ENCODE data around the gene TADA2A.

Gene TADA2A, protein sequence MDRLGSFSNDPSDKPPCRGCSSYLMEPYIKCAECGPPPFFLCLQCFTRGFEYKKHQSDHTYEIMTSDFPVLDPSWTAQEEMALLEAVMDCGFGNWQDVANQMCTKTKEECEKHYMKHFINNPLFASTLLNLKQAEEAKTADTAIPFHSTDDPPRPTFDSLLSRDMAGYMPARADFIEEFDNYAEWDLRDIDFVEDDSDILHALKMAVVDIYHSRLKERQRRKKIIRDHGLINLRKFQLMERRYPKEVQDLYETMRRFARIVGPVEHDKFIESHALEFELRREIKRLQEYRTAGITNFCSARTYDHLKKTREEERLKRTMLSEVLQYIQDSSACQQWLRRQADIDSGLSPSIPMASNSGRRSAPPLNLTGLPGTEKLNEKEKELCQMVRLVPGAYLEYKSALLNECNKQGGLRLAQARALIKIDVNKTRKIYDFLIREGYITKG

DNA sequence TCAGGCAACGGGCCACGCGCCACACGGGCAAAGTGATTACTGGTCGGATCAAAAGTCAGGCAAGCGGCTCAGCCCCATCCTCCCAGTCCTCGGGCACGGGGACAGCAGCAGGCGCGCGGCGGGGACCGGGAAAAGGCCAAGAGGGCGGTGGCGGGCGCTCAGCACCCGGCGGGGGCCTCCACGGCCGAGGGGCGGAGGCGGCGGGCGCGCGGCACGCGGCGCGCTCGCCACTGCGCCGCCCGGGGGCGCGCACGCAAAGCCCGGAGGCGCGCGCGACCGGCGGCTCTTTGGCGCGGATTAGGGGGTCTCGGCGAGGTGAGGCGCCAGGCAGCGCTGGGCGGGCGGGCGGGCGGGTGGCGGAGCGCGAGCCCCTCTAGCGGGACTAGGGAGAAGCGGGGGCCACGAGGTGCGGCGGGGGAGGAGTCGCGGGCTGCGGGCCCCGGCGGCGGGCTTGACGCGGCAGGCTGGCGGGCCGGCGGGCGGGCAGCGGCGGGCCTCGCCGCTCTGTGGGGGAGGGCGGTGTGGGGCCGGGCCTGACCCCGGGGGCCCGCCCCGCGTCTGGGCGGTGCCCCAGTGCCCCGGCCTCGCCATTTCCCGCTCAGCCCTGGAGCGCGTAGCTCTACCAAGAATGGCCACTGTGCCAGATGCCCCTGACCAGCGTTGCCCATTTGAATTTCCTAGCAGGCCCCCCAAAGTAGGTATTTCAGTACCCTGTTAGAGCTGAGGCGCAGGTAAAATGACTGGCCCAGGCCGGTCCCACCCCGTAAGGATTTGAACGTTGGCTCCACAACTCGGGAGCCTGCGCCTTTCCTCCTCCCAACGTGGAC is at the start of gene TADA2A, which contains the start of gene ACACA:
Gene TADA2A, plus strand, starts transcription at position 252 of the 827 bp plus-strand sequence. CDS start 4,480 bp downstream, outside the sequence.
Gene ACACA, minus strand, starts transcription at position 202 of the 827 bp plus-strand sequence. CDS start 537 bp downstream, outside the sequence.
- peak; percentile 99 for DNase-seq (ENCODE audit: low spot score)

DNA sequence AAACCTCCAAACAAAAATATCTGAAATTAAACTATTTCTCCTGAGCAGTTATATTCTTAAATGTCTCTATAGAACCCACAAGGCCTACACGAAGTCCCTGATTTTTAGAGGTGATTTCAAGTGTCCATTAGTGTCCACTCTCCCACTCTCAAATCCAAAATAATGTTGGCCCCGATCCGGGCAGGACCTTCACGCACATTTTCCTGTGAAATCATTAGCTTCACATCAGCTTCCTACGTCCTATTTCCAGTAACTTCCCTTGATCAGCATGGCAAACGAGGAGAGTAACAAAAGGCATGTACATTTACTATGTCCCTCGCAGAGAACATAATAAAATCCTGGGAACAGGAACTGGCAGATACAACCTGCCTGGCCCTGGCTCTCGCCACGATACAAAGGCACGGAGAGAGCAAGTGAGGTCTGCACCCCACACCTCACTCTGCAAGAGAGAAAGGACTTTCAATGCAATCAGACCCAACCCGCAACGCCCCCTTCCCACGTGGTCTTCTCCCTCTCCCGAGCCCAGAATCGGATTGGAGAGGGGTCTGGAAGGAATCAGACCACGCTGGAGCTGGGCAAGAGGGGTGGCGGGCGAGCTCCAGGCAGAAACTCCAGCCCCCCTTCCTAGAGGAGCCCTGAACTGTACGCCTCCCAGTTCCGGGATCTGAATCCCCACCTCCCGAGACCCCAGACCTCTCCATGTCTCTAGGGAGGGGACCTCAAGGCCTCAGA is 48.4 kb upstream of the TADA2A start:
- DNase-seq (ENCODE audit: low spot score) = peak; percentile 63

DNA sequence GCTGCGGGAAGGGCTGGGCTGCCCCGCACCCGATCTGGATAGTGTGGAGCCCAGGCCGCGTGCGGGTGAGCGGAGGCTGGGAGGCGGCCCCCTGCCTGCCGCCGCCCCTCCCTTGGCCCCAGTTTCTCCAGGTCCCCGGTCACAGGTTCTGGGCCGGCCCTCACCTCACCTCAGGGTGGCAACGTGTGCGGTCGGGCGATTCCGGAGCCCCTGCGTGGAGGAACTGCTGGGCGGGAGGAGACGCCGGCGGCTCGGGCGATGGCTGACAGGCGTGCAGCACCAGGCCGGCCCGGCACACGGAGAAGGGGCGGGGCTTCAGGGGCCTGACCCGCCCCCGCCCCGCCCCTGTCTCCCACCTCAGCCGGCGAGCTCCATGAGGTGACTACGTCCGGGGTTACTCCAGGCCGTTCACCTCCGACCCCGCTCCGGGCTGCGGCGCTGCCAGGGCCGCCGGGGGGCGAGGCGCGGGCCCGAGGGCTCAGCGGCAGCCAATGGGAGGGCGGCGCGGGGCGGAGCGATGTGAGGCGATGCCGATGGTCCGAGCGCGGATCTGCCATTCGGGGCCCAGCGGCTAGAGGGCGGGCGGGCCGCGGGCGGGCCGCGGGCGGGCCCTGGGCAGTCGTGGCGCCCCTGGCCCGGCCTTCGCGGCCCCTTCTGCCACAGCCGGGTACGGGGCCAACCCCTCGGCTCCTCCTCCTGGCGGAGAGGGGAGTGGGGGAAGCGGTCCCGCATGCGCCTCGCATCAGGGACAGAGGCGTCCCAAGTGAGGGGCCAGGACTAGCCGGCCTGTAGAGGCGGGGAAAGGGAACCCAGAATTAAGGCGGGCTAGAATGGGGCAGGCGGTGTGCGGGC is 47.6 kb upstream of the TADA2A start:
- peak; percentile 98 for DNase-seq (ENCODE audit: low spot score)

DNA sequence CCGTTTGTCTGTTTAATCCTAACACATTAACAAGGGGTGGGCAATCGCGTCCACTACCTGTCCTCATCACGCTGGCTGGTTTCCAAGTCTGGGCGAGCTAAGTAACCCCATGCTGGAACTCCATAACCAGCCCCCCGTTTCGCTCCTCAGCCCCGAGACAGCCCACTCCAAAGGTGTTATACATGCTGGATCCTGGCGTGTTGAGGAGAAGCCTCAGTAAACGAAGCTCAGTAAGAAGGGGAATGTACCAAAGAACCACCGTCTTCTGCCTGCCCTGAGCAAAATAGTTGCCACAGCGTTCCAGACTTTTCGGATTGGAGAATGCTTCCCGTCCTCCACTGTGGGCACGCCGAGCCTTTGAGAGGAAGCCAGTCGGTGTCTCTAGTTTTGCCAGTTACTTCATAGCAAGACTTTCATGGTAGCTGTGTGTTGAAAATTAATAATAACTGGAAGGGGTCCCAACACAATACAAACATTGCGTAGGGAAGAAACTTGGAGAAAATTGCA is 47.0 kb upstream of the TADA2A start:
- peak; percentile 39 for DNase-seq (ENCODE audit: low spot score)

DNA sequence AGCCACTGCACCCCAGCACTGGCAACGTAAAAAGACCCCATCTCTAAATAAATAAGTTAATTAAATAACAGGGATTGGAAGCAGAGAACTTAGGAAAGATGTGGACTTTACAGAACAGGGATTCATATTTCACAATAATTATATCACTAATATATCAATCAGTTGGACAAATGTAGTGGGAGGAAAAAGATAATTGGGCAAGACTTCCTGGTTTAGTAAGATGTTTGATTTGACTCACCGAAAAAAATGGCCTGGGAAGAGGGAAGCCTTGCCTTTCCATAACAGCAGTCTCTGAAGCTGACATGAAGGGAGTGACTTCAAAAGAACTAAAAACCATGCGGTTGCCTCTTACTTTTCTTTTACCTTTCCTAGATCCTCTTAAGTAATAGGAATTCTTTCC is 46.1 kb upstream of the TADA2A start:
- DNase-seq (ENCODE audit: low spot score) = no peak

DNA sequence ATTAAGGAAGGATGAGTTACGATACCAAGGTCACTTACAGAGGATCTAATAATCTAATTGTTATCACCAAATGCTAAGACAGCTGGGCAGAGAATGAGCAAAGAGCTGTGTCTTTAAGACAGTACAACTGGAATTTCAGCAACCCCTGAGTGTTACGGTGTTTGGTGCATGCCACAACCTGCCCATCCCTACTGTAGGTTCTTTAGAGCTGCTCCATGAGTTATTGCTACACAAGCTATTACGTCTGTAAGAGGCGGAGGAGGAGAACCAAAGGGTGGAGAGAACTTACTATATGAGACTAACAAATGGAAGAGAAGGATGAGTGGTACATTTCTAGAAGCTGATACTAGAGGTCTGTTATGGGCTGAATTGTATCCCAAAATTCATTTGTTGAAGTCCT is 45.1 kb upstream of the TADA2A start:
- no peak for DNase-seq (ENCODE audit: low spot score)

DNA sequence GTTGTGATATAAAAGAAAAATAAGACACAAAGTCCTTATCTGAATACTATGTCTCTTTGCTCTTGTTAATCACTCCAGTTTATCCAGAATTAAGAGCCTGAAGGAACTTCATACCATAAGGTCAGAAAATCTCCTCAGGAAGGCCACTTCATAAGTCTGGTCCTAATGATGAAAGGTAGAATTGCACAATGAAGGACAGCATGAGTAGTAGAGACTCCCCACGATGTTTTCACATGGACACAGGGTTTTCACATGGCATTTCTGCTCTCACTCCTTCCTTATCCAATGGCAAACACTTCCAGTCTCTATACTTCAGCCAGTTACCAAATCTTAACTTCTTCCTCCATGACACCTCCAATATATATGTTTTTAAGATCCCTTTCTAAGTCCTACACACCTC is 41.1 kb upstream of the TADA2A start:
- DNase-seq (ENCODE audit: low spot score) = no peak

DNA sequence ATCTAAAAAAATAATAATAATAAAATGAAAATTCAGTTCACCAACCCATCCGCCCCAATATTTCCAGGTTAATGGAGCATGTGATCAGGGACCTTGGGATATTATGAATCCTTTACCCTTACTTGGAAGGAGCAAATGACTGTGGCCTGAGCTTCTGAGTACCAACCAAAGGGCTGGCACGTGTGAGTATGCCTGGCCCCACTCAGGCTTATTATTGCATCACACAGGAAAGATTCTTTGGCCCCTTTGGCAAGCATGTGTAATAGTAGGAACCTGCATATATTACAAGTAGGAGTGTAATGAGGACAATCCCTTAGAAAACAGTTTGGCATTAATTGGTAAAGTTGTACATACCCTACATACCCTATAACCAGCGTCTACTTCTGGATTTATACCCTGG is 38.1 kb upstream of the TADA2A start:
- DNase-seq (ENCODE audit: low spot score) = peak; percentile 25

DNA sequence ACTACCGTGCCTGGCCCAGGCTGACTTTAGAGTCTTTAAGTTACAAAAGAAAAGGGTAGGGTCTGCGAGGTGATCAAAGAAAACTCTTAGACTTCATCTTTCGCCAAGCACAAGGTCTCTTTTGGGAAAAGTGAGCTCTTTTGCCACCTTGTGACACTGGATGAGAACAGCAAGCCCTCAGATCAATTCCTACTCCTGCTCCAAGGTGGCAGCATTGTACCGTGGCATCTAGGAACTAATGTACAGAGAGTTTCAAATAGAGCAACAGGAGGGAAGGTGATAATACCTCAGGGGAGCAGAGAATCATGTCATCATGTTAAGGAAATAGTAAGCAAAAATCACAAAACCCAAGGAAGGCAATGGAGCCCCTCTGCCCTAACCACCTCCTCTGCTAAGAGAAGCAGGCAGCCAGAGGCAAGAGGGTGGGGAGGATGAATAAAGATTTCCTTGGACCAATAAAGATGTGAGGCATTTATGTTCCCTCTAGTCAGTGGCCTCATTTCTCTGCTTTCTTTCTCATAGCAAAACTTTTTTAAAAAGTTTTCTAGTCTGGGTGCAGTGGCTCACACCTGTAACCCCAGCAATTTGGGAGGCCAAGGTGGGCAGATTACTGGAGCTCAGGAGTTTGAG is 33.0 kb upstream of the TADA2A start:
- peak; percentile 85 for DNase-seq (ENCODE audit: low spot score)

DNA sequence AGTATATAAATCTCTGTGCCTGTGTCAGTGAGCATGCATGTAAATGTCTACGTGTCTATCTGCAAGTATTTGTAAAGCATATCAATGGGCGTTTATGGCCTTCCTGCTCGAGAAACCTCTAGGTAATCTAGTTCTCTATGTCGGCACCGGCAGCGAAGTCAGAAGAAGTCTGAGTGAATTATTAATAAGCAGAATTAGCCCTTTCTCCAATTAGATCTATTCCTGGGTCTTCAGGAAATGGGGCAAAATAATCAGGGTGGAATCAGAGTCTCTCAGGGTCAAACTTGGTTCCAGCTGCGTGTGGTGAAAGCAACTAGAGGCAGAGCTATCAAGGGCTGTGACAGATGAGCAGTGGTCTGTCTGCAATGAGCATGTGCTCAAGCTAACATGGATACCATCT is 31.0 kb upstream of the TADA2A start, which contains the start of gene C17orf78:
Gene C17orf78, plus strand, starts transcription at position 280 of the 400 bp plus-strand sequence. Its CDS starts 108 bp downstream, at position 388.
- no peak for DNase-seq (ENCODE audit: low spot score)

DNA sequence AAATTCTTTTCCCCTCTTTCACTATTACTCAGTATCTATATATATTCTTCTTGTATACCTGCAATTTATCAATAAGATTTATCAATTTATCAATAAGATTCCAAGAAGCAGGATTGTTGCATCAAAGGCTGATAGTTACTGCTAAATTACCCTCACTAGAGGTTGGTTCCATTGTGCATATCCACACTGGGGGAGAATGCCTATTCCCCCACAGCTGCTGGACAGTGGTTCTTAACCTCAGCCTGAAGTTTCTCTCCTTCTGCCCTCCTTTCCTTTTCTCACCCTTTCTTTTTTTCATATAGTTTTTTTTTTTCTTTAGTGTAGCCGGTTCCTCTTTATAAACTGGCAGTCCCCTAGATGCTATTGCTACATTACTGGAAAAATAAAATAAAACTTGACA is 24.6 kb upstream of the TADA2A start:
- no peak for DNase-seq (ENCODE audit: low spot score)

DNA sequence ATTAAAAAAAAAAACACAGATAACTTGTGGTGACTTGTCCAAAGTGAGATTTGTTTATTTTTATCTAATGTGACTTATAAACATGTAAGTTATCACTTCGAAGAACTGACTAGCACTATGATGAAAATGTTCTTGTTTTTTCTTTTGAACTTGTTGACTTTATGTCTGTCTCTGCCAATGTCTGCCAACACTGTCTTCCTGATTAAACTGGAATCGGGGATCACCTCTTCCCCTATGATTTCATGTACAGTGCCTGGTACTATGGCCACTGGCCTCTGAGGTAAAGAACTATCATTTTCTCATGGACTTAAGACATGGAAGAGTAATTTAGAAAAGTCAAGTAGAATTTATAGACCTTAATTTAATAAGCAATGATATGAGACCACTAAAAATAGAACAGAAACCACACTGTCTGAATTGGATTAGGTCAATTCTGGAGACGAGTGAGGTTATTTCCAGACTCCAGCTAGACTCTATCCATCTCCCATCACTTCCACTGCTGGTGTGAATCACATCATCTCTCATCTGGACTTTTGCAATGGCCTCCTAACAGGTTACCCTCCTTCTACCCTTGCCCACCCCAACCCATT is 22.0 kb upstream of the TADA2A start:
- DNase-seq (ENCODE audit: low spot score) = no peak

DNA sequence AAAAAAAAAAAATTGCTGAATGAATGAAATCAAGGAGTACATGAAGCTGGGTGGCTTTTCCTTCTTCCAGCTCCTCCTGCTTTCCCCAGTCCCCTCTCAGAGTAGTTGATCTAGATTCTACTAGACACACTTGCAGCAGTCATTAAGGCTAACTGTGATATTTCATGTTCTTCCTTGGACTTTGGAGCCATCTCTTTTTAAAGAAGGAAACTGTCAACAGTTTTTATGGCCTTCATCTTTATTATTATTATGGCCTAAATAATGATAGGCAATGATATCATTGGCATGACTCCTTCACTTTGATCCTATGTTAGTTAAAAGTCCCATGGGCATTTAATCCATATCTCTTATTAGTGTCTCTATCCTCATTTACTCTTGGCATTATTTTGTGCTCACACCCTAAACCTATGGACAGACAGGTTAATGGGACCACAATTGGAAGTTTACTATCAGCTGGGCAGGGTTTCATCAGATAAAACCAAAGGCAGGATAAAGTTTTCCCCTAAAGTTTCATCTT is 21.2 kb upstream of the TADA2A start:
- no peak for DNase-seq (ENCODE audit: low spot score)

DNA sequence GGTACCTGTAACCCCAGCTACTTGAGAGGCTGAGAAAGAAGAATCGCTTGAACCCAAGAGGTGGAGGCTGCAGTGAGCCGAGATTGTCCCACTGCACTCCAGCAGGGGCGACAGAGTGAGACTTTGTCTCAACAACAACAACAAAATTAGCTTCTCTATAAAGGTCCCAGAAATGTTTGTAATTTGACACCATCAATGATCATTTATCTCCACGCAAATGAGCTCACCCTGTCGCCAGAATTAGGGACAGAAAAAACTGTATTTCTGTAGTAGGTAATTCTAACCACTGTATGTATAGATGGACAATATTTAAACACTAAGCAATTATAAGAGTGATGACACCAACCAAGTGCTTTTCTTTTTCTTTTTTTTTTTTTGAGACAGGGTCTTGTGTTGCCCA is 20.2 kb upstream of the TADA2A start:
- no peak for DNase-seq (ENCODE audit: low spot score)

DNA sequence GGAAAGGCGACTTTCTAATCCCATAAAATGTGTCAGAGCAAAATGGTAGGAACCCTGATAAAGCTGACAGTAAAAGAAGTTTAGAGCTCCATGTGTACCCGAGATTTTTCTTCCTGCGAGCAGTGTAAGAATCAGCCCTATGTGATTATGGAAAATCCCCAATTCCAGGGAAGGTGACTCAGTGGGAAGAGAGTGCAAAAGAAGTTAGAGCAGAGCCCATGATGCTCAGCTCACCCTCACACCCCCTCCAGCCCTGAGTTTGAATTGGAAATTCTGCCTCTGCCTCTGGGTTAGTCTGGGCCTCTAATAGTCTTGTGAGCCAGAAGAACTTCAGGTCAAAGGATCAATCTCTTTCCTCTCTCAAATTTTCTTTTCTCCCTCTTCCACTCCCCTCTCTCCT is 18.4 kb upstream of the TADA2A start:
- peak; percentile 29 for DNase-seq (ENCODE audit: low spot score)

DNA sequence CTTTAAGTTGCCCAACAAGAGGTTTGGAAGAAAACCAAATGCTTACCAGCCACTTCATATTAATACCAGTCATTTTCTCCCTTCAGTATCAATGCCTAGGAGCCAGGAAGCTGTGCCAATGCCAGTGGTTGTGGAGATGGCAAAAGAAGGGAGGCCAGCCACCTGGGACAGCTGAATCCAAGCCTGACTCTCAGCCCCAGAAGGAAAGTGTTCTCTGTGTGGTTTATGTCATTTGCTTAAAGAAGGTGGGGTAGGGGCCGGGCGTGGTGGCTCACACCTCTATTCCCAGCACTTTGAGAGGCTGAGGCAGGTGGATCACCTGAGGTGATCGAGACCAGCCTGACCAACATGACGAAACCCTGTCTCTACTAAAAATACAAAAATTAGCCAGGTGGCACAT is 17.5 kb upstream of the TADA2A start:
- no peak for DNase-seq (ENCODE audit: low spot score)

DNA sequence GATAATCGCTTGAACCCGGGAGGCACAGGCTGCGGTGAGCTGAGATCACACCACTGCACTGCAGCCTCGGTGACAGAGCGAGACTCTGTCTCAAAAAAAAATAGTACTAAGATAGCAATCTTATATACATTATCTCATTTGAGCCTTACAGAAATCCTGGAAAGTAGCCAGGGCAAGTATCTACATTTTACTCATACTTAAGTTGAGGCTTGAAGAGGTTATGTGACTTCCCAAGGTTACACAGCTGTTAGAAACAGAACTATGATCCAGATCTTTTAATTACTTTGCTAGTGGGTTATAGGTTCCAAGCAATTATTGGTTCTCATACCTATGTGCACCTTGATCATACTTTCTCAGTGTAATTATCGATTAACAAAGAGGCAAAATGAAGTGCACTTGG is 15.5 kb upstream of the TADA2A start:
- DNase-seq (ENCODE audit: low spot score) = no peak

DNA sequence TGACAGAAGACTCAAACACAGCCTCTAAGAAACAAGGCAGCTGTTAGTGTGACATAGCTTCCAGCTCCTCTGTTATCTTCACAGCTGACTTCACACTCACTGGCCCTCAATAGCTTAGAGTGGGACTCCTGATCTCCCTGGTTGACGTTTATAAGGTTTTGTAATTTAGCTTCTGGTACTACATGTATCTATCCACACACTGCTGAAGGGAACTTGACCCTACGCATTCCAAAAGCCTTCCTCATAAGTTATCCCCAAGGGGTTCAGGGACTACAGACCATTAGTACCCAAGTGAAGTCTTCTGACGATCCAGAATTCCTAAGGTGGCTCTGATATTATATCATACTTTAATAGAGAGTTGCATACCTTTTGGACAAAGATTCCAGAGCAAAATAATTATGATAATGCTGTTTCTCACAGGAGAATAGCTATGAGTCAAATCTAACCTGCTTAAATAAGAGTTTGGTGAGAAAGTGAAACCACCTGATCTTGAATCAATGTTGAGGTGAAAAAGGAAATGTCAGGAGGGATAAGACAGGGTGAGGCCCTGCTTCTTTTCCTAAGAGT is 14.6 kb upstream of the TADA2A start:
- peak; percentile 33 for DNase-seq (ENCODE audit: low spot score)

DNA sequence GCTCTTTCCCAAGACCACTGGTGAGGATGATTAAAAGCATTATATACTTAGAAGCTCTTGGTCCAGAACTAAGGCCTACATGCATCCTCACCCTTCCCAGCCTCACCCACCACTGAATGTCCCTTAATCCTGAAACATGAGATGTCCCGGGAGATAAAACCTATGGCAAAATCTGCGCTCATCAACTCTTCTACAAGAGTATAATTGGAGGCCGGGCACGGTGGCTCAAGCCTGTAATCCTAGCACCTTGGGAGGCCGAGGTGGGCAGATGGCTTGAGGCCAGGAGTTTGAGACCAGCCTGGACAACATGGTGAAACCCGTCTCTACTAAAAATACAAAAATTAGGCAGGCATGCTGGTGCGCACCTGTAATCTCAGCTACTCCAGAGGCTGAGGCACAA is 13.3 kb upstream of the TADA2A start:
- no peak for DNase-seq (ENCODE audit: low spot score)

All from AG20443 (cell line).